ENCODE results near the gene ELMOD3. TPM values are rescaled to one million over a fixed set of nuclear protein-coding genes. Genes with fewer than 3 reads are reported as not detected.
A peak's percentile ranks its signal among the peaks of the same experiment; 100 is the strongest.

The ELMOD3 gene
- total and polyA plus RNA-seq, 9 of the 15 experiments (the other 6 are each of a cell fraction or from before 2014, with no cell fraction given): 2.7 to 18.7 (median 11.6) TPM

DNA sequence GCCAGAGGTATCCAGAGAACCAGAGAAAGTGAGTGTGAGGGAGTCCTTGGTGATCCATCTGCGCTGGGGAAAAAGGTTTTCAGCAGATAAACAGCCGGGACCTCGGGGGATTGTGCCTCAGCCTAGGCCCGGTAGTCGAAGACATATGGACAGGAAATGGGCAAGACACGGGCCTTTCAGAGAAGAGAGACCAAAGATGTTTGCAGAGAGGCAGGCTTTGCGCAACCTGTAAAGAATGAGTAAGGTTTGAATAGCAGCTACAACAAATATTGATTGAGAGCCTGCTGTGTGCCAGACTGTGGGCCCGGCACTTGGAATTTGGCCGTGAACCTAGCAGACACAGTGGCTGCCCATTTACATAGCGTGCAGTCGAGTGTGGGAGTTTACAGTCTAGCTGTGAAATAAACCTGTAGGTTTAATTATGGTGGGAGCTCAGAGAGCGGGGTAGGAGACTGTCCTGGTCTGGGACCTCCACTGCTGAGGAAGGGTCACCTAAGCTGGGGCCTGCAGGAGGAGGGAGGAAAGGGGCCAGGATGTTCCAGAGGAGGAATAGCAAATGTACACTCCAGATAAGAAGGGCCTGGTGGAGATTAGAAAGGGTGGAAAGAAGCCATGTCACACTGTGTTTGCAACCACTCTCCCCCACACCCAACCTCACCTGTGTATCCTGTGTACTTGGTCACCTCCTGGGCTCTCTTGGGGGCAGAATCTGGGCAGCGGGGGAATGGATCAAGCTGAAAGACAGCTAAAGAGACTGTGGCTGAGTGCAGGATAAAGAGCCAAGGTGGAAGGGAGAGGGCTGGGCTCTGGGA, 66.9 kb downstream of the ELMOD3 start (continued):
- no peak for TF ChIP-seq ZNF518B (CRISPR knock-in tag; IDR thresholded peaks at IDR 0.05)
- TF ChIP-seq, protein P1, sequence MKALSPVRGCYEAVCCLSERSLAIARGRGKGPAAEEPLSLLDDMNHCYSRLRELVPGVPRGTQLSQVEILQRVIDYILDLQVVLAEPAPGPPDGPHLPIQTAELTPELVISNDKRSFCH (CRISPR knock-in tag; IDR thresholded peaks at IDR 0.05): no peak
- TF ChIP-seq, protein P1 (tag; IDR thresholded peaks at IDR 0.05): no peak
- TF ChIP-seq GTF2E2 (tag; IDR thresholded peaks at IDR 0.05): no peak
- no peak for TF ChIP-seq SRSF3 (IDR thresholded peaks at IDR 0.05; ENCODE audit: insufficient read depth, low read length)
- TF ChIP-seq SRSF1 (IDR thresholded peaks at IDR 0.05; ENCODE audit: low read depth, low read length): no peak
- no peak for TF ChIP-seq TCF7L2 (IDR thresholded peaks at IDR 0.05; ENCODE audit: low read depth, low read length)
- TF ChIP-seq SMARCB1 (IDR thresholded peaks at IDR 0.05; ENCODE audit: insufficient read length, low read depth): no peak
- TF ChIP-seq NCOA1 (IDR thresholded peaks at IDR 0.05; ENCODE audit: low read depth): peak; percentile 20; the same call in 1 of the 2 replicates
- TF ChIP-seq, protein P2, sequence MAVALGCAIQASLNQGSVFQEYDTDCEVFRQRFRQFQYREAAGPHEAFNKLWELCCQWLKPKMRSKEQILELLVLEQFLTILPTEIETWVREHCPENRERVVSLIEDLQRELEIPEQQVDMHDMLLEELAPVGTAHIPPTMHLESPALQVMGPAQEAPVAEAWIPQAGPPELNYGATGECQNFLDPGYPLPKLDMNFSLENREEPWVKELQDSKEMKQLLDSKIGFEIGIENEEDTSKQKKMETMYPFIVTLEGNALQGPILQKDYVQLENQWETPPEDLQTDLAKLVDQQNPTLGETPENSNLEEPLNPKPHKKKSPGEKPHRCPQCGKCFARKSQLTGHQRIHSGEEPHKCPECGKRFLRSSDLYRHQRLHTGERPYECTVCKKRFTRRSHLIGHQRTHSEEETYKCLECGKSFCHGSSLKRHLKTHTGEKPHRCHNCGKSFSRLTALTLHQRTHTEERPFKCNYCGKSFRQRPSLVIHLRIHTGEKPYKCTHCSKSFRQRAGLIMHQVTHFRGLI (CRISPR knock-in tag; IDR thresholded peaks at IDR 0.05): peak; percentile 50; the same call in 1 of the 2 replicates
- no peak for TF ChIP-seq ZFPM2 (CRISPR knock-in tag; IDR thresholded peaks at IDR 0.05)
- TF ChIP-seq, protein P3, sequence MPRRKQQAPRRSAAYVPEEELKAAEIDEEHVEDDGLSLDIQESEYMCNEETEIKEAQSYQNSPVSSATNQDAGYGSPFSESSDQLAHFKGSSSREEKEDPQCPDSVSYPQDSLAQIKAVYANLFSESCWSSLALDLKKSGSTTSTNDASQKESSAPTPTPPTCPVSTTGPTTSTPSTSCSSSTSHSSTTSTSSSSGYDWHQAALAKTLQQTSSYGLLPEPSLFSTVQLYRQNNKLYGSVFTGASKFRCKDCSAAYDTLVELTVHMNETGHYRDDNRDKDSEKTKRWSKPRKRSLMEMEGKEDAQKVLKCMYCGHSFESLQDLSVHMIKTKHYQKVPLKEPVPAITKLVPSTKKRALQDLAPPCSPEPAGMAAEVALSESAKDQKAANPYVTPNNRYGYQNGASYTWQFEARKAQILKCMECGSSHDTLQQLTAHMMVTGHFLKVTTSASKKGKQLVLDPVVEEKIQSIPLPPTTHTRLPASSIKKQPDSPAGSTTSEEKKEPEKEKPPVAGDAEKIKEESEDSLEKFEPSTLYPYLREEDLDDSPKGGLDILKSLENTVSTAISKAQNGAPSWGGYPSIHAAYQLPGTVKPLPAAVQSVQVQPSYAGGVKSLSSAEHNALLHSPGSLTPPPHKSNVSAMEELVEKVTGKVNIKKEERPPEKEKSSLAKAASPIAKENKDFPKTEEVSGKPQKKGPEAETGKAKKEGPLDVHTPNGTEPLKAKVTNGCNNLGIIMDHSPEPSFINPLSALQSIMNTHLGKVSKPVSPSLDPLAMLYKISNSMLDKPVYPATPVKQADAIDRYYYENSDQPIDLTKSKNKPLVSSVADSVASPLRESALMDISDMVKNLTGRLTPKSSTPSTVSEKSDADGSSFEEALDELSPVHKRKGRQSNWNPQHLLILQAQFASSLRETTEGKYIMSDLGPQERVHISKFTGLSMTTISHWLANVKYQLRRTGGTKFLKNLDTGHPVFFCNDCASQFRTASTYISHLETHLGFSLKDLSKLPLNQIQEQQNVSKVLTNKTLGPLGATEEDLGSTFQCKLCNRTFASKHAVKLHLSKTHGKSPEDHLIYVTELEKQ (CRISPR knock-in tag; IDR thresholded peaks at IDR 0.05): no peak
- peak in 1 of 2 experiments; percentile 26; a peak in 1 of 4 replicates for TF ChIP-seq KDM1A (IDR thresholded peaks at IDR 0.05)
- TF ChIP-seq, protein P4, sequence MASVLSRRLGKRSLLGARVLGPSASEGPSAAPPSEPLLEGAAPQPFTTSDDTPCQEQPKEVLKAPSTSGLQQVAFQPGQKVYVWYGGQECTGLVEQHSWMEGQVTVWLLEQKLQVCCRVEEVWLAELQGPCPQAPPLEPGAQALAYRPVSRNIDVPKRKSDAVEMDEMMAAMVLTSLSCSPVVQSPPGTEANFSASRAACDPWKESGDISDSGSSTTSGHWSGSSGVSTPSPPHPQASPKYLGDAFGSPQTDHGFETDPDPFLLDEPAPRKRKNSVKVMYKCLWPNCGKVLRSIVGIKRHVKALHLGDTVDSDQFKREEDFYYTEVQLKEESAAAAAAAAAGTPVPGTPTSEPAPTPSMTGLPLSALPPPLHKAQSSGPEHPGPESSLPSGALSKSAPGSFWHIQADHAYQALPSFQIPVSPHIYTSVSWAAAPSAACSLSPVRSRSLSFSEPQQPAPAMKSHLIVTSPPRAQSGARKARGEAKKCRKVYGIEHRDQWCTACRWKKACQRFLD (CRISPR knock-in tag; IDR thresholded peaks at IDR 0.05): peak; percentile 76; the same call in 1 of the 2 replicates
- TF ChIP-seq CREB1 (IDR thresholded peaks at IDR 0.05): no peak
- 0 out of 2 replicates have a peak, but pooled peaks have one; percentile 8 for TF ChIP-seq CREB1 (CRISPR knock-in tag; IDR thresholded peaks at IDR 0.05)

All from K562 (cell line).